GM18907 (cell line): ENCODE measurements around the gene TRIP12.
A peak's percentile ranks its signal among the peaks of the same experiment; 100 is the strongest.
"Not testable (repeated sequence)": the region's sequence is repeated elsewhere in the genome, so short reads cannot be mapped to it uniquely, and the experiment has no call there.

Experiments used
- ATAC-seq: cut with Tn5 transposase; IDR thresholded peaks from one replicate; pipeline ENCODE4 v1.9.1; 2021; ENCODE audit warnings: mild to moderate bottlenecking, moderate library complexity; ENCODE audit not compliant: unreplicated experiment

TRIP12 gene

GRCh38 chr2:229879191-229879950, 42.4 kb downstream of the TRIP12 start:
- ATAC-seq: no peak

- ATAC-seq: no peak
Measured at GRCh38 chr2:229875549-229875948, 46.3 kb downstream of the TRIP12 start.

- ATAC-seq: no peak
Measured at GRCh38 chr2:229874647-229875046, 47.2 kb downstream of the TRIP12 start.

DNA sequence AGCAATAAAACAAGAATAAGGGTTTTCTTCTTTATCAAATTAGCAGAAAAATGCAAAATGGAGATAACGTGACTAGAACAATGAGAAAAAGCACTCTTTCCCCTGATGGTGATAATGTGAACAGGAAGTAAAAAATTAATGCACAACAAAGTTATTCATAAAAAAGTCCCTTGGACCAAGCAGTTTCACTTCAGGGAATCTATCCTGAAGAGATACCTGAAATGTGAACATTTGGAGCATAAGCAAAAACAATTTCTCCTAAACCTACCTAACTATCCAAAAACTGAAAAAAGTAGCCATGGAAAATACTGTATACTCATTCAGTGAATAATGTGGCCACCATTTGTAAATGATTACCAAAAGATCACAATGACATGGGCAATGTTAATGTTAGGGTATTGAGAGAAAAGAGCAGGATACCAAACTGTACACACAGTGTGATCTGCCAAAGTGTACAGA, 48.7 kb downstream of the TRIP12 start:
- peak; percentile 91 for ATAC-seq

DNA sequence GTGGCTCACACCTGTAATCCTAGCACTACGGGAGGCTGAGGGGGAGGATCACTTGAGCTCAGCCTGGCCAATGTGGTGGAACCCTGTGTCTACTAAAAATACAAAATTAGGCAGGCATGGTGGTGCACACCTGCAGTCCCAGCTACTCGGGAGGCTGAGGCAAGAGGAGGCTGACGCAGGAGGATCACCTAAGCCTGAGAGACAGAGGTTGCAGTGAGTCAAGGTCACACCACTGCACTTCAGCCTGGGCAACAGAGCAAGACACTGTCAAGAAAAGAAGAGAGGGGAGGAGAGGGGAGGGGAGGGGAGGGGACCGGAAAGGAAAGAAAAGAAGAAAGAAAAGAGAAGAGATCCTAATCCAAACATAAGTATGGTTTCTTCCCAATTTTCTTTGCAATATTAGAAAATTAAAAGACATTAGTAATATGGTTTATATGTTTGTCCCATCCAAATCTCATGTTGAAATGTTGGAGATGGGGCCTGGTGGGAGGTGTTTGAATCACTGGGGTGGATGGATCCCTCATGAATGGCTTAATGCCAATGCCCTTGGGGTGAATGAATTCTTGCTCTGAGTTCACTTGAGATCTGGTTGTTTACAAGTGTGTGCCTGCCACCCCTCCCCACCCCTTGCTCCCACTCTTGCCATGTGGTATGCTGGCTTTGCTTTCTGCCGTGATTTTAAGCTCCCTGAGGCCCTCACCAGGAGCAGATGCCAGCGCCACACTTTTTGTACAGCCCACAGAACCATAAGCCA, 50.7 kb downstream of the TRIP12 start:
- ATAC-seq: no peak

- no peak for ATAC-seq
Measured at GRCh38 chr2:229869226-229869625, 52.6 kb downstream of the TRIP12 start.

GRCh38 chr2:229868794-229869193, 53.0 kb downstream of the TRIP12 start:
- no peak for ATAC-seq

- no peak for ATAC-seq
Measured at GRCh38 chr2:229865033-229865432, 56.8 kb downstream of the TRIP12 start.

GRCh38 chr2:229861431-229861830, 60.4 kb downstream of the TRIP12 start:
- no peak for ATAC-seq

- no peak for ATAC-seq
Measured at GRCh38 chr2:229860334-229860733, 61.5 kb downstream of the TRIP12 start.

DNA sequence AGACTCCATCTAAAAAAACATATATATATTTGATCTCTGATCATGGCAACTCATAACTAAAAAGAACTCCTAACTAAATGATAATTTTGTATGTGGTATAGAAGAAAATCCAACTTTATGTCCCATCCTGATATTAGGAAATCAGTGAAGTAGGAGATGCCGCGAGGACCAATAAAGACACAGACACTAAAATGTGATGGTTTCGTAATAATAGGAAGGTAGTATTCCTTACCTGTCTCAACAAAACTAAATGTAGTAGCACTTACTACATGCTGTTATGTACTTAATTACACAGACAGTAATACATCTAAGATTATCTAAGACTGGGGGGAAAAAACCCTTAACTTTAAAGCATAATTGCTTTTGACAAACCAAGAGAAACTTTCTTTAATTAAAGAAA, 63.5 kb downstream of the TRIP12 start:
- no peak for ATAC-seq

DNA sequence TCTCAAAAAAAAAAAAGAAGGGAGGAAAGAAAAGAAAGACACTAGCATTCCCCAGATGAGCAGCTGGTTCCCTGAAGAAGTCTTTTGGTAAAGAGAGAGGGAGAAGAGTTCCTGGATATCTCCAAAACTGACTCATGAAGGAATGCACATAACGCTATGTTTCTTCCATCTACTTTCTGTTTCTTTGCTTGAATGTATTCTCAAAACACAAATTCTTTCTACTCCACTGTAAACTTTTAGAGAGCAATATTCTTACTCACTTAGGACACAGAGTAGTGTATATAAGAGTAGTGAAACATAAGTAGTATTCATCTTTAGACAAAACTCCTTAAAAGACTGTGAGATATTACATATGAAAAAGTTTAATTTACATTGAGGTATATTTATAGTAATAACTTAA, 64.2 kb downstream of the TRIP12 start:
- ATAC-seq: no peak

DNA sequence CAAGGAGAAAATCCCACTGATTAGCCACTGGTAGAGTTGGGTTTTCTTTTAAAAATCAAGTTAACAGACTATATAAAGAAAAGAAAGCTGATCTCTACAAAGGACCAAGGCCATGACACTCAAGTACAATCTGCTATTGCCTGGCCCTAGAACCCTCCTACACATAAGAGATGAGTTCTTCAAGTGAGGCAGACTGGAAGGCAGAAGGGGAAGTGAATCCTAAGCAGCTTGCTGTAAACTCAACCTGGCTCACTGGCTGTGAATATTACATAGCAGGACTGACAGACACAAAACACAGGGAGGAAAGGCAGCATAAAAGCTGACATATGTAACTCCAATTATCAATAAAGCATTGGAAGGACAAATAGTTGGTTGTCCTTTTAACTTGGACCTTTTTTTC, 65.4 kb downstream of the TRIP12 start:
- ATAC-seq: peak; percentile 87

DNA sequence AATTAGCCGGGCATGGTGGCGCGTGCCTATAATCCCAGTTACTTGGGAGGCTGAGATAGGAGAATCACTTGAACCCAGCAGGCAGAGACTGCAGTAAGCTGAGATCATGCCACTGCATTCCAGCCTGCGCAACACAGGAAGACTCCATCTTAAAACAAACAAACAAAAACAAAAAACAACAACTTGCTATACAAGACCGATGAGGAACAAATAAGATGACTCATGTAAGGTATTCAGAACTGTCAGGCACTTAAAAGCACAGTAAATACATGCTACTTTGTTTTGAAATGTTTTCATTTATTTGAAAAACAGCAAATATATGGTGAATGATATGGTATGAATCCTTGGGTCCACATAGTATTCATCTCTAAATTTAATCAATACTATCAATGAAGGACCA, 66.7 kb downstream of the TRIP12 start:
- ATAC-seq: no peak

DNA sequence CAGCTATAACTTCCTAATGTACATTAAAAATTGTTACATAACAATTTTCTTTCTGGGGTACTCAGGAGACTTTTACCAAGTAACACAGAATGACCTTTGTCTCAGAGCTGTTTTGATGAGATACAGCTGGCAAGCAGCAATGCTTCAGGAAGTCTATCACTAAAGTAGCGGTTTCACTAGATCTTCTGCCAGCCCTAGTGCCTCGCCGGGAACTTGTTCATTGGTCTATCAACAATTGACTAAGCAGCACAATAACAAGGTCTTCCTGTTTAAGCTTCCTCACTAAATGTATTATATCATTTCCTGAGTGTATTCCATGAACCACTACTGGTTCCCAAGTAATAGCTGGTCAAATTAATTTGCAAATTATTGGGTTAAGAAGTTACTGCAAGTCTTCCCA, 69.2 kb downstream of the TRIP12 start:
- ATAC-seq: peak; percentile 64

DNA sequence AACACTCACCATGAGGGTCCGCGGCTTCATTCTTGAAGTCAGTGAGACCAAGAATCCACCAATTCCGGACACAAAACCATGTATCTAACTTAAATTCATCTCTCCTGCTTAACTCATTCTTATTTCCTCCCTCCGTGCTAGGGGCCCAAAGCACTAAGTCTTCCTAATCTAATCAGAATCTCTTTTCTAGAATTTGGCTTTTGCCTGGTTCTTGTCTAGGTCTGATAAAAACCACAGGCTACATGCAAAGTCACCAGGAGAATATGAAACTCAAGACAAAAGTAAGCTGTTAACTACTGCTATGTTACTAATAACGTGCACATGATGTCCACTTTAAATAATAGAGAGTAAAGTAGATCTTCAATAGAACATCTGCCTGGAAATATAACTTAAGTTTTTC, 69.9 kb downstream of the TRIP12 start:
- no peak for ATAC-seq

- not testable (repeated sequence) for ATAC-seq
Measured at GRCh38 chr2:229850355-229851275, 71.2 kb downstream of the TRIP12 start.

- ATAC-seq: no peak
Measured at GRCh38 chr2:229849073-229849472, 72.7 kb downstream of the TRIP12 start.

DNA sequence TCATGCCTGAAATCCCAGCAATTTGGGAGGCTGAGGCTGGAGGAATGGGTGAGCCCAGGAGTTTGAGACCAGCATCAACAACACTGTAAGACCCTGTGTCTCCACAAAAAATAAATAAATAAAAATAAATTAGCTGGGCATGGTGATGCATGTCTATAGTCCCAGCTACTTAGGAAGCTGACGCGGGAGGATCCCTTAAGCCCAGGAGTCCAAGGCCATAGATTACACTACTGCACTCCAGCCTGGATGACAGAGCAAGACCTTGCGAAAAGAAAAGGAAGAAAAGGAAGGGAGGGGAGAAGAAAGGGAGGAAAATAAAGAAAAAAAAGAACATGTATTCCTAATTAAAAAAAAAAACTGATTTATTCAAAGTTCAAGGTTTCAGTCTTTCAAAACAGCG, 78.2 kb downstream of the TRIP12 start:
- no peak for ATAC-seq

DNA sequence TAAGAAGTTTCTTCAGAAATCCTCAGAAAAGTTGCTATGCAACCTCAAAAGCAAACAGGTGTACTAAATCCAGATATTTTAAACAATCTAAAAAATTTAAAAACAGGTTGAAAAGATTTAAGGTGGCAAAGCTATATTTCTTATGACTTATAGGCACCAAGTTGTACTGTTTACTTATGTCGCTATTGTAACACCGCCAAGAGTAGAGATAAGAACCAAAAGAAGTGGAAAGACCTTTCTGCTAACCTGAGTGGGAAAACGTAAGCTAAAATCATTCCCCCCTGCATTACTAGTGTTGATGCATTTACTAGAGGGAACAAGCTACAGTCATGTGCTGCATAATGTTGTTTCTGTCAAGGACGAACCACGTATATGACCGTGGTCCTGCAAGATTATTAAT, 83.1 kb downstream of the TRIP12 start:
- ATAC-seq: no peak

GRCh38 chr2:229836847-229837246, 85.0 kb downstream of the TRIP12 start:
- ATAC-seq: no peak
